HuH-7.5 (cell line): ENCODE results near the gene SMIM10L1.

Experiments
- DNase-seq: peaks from one replicate; pipeline ENCODE4 v3.0.0; 2011; ENCODE audit warnings: low spot score

SMIM10L1 gene

DNA sequence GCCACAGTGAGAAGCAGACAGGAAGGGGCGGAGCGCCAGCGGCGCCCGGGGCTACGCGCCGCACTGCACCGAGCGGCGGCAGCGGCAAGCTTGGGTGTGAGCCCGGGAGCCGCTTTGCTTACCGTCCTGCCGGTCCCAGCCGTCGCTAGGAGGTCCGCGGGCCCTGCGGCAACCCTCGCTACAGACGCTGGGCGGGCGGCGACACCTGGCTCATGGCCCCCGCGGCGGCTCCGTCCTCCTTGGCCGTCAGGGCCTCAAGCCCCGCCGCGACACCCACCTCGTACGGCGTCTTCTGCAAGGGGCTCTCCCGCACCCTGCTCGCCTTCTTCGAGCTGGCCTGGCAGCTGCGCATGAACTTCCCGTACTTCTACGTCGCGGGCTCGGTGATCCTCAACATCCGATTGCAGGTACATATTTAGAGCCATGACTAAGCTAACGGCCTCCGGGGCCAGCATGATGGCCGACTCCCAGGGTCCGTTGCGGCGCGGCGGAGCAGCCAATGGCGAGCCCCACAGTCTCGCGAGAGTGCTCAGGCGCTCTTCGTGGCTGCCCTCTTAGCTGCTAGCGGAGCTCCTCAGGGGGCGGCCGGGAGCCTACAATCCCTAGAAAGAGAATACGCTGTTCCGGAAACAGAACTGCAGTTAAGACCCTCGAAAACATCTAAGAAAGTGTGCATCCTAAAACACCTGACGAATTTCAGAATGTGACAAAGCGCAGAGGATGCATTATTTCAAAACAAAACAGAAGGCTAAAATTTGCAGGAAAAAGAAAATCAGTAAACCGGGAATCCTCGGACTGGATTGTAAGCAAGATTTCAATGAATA is at the start of gene SMIM10L1:
Gene SMIM10L1 (plus strand): TSS at position 50 of the 824 bp plus-strand sequence. CDS start 163 bp downstream, at position 213.
- peak; percentile 62 for DNase-seq

DNA sequence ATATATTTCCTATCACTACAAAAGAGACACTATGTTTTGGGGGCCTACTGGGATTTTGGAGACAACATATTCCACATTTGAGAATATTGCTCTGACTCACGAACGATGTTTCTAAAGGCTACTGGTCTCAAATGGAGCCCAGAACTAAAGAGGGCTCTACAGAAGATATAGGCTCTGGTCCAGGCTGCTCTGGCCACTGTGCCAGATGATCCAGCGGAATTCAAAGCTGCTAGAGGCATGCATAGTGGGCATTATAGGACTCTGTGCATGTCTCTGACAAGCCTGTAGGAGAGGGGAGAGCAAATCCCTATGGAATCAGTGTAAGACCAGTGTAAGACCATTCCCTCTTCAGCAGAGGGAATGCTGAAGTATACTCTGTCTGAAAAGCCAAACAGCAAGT is 40.6 kb upstream of the SMIM10L1 start:
- no peak for DNase-seq

DNA sequence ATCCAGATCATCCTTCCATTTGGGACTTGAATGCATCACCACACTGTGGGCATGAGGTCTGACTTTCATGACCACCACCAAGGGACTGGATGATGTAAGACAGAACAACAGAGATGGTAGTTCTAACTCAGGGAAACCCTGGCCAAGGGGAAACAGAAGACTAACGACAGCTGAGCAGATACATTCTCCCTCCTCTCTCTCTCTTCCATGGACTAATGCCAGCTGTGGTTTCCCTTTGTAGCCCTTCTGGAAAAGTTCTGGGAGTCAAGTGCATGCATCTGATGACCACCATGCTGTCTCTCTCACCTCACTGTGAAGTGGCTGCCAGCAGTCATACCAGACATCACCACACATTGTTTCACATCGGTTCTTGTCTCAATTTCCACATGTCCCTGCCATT is 40.0 kb upstream of the SMIM10L1 start:
- DNase-seq, result no peak

DNA sequence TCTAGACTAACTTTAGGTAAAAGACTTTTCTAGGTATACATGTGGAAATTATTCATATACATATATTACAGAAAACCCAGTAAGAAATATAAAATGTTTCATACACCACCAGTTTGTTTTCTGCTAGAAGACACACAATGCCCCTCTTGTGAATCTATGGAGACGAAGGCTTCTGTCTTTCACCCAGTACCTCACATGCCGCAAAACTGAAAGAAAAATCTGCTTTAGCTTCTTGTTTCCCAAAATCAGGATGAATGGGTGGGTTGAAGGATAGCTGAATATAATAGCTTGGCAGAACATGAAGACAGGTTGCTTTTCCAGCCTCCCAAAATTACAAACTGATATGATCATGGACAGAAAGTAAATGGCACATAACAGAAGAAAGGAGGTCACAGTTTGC is 37.8 kb upstream of the SMIM10L1 start:
- no peak for DNase-seq

DNA sequence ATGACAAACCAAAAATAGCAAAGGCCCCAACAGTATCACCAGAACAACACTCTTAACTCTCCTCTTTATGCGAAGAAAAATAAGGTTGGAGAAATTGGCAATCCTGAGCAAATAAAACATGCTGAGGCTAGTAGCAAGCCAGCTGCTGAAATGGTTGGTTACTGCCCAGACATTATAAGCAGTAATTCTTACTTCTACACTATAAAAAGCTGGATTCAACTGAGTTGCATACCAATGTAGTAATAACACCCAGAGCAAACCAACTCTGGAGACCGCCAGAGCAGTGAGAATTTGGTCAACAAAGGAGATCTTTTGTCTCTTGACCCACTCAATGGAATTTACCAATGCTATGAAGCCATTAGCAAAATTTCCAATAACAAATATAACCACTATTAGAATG is 37.2 kb upstream of the SMIM10L1 start:
- DNase-seq, result no peak

DNA sequence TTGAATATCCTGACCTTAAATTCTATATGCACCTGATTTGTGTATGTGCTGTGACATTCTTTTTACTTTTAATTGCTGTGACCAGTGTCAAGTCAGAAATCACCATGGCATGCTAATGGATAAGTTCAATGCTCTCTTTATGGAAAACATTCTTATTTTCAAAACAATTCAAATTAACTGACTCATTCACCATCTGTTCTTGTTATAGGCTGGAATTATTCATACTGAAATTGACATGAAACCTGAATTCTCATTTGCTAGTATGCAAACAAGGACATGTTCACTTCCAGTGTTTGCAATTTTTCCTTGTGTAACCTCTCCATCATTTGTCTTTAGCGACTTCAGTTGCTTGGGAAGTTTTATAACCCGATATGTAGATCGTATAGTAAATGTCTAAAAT is 36.7 kb upstream of the SMIM10L1 start, which contains the start of gene TAS2R30:
Gene TAS2R30 (minus strand): TSS at position 340 of the 400 bp plus-strand sequence. CDS start 400 bp downstream, outside the sequence.
- DNase-seq, result no peak

DNA sequence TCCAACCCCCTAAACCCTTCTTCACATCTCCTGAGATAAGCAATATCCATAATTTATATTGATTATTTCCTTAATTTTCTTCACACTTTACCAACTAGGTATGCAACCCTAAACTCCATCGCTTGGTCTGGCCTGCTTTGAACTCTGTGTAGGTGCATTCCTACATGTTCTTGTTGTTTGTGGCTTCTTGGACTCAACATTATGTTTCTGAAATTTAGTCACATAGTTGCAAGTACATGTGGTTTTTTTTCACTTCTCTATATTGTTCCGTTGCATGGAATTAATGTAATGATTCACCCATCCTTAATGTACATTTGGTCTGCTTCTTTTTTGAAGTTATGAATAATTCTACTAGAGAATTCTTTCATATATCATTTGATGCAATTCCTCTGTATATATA is 34.9 kb upstream of the SMIM10L1 start:
- no peak for DNase-seq

DNA sequence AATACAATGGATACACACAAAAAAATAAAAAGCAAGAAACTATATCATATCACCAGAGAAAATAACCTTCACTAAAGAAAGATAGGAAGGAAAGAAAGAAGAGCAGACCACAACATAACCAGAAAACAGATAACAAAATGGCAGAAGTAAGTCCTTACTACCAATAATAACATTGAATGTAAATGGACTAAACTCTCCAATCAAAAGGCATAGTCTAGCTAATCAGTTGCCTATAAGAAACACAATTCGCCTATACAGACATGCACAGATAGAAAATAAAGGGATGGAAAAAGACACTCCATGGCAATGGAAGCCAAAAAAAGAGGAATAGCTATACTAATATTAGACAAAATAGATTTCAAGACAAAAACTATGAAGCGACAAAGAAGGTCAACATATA is 27.6 kb upstream of the SMIM10L1 start:
- DNase-seq, result no peak

DNA sequence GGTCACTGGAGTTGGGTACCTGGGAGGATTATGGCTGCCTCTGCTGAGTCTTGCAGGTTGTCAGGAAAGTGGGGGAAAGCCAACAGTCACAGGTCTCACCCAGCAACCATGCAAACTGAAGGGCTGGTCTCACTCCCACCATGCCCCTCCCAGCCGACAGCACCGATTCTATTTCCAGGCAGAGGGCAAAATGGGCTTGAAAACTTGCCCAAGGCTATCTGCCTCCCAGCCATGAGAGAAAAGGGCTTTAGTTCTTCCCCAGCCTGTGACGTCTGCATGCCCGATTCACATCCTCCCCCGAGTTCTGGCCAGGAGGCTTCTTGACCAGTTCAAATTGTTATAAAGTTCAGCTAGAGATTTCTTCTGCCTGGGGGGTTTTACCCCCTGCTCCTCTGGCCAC is 26.7 kb upstream of the SMIM10L1 start:
- no peak for DNase-seq

DNA sequence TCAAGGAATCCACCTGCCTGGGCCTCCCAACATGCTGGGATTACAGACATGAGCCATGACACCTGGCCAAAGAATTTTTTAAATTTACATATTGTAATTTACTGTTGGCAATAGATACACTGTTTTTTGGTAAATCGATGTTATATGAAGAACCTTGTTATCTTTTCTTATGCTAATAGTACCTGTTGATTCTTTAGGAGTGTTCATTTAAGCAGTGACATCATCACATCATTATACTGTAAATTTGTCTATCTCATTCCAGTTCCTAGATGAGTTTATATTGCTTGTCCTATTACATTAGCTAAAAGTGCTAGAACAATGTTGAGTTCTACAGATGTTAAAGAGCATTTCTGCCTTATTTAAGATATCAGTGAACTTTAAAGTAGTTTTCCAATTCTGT is 23.6 kb upstream of the SMIM10L1 start:
- DNase-seq, result no peak

DNA sequence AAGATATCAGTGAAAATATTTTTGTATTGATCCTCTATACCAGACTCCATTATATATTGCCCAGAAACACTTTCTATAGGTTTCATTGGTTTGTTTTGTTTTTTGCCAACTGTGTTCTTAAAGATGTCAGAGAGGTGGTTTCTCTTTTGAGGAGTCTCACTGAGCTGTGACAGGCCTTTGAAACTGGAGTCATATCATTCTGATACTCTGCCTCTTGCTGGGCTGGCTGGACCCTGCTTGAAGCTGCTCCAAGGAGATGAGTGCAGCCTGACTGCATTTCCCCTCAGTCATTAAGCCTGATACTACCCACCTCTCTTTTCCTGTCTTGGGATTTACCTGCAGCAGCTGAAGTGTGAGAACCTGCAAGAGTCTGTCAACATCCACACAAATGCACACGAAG is 20.2 kb upstream of the SMIM10L1 start:
- no peak for DNase-seq

DNA sequence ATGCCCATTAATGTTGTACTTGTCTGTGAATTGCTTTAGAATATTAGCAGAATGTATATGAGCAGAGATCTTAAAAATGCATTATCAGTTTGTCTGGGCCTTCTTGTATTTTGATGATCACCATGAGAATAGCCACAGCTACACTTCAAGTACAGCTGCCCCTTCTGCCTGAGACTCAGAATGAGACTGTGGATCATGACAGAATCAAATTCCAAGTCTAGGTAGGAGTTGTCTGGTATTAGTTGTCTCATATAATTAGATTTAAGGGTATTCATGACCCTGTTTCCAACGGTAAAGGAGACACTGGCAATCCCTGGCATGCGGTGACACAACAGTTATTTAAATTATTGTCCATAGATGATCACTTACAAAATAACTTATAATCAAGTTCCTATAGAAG is 18.3 kb upstream of the SMIM10L1 start:
- DNase-seq, result no peak

DNA sequence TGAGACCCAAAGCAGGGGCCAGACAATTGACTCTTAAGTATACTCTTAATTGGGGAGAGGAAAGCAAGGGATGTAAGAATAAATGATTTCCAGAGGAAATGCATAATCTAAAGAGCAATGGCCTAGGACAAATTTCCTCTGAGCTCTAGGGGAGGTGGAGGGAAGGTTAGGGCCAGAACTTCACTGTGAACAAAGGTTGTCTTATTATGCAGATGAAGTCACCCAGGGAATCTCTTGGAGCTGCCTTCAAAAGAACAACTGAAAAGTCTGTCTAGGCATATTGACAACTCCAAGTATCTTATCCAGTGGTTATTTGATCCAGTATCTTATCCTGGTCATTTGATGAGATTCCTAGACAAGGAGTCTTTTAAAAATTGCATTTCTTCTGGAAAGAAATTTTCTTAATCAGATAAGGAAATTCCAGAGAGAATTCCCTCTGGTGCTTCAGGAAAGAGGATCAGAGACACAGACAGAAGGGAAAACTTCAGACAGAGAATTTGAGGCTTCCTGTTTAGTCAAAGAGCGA is 16.5 kb upstream of the SMIM10L1 start:
- no peak for DNase-seq

DNA sequence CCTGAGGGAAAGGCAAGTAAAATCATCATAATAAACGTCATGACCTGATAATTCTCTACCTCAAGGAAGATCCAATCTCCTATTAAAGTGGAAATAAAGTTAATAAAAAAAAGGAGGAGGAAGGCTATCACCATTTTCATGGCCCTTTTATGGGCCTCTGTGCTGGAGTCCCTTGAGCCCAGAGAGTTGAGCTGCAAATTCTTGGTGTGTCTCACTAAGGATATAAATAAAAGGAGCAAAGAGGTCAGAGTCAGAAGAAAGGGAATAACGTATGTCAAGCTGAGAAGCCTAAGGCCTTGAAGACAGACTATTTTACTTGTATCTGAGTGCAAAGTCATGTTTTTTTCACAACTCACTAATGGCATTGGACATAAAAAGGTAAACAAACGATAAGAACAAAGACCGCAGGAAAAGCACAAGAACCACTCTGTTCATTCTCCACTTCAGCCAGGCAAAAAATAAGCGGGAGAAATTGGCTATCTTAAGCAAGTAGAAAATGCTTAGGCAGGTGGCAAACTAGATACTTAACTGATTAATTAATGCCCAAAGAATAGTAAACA is 12.0 kb upstream of the SMIM10L1 start:
- no peak for DNase-seq

DNA sequence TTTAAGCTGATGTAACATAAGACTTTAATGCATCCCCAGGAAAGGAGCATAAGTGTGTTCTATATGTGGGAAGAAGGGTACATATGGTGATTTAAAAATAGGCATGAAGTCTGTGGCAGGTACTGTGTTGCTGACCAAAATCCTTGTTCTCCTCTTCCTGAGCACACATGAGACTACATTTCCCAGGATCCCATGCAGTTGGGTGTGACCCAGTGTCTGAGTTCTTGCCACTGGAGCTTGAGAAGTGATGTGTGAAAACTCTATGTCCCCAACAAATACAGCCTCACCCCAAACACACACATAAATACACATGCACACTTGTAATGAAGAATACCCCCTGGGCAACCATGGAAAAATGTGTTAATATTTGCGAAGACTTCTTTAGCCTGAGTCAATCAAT is 8.5 kb upstream of the SMIM10L1 start:
- no peak for DNase-seq

DNA sequence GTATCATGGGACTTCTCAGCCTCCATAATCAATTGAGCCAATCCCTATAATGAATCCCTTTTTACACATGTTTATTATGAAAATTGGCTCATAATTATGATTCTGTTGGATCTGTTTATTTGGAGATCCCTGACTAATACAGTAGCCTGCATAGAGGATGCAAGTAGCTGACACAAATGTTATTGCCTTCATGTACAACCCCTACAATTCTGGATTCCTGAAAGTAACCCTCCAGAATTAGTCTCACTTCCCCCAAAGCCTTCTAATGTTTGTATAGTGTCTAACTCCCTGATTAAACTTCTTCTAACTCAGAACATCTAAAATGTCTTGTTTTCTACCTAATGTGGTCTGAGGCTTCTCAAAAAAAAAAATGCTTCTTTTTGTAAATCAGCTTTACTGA is 6.6 kb upstream of the SMIM10L1 start:
- no peak for DNase-seq

DNA sequence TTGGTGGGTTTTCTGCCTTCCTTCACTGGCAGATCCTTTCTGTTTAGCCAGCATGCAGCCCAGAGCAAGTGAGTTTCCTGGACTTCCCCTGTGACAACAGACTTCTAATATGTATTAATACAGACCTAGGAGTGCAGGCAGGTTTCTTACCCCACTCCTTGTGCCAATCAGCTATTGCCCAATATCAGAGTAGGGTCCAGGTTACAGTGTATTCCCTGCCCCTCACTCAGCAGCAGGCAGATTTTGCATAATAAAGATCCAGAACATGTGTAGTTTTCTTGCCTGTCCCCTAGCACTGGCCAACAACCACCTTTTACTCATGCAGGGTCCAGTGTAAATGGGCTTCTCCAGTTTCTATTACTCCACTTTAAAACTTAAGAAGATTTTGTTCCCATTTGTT is 4.7 kb upstream of the SMIM10L1 start:
- no peak for DNase-seq

DNA sequence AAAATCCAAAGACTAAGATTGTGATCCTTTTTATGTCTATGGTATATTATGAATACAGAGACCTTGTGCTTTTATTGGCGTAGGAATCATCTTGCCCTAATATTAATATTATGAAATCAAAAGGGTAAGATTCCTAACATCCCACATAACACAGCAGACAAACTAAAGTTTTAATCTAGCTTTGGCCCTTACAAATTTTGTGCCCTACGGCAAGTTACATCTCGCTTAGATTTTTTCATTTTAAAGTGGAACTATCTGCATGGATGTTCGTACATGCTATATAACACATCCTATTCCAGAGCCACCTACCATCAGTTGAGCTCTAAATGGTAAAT is 217 bp upstream of the SMIM10L1 start:
- no peak for DNase-seq

DNA sequence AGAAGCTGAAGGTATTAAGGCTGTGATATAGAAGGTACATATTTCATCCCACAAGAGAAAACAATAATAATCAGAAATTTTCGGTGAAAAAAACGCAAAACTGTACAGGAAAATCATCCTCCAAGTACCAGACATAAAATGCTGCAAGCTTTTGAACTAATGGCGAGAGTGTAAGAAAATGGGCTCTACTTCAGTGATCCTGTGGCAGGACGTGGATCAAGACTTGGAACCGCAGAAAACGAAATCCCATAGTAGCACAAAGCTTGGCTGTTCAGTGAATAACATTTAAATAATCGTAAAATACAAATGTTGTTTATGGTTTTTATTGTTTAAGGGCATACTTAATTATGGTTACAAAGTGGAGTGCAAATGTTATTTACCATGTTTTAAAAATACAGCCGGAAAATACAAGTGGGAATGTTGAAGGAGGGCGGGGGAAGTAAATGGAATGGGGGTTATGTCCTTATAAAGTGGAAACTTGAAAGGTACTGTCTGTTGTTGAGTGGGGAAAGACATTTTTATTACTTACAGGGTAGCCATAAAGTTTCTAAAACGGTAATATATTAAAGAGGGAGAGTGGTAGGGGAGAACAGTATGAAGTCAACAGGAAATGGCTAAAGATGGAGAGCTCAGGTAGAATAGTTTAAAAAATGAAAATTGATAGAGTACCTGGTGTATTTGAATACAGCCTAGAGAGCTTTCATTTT is 1.1 kb downstream of the SMIM10L1 start:
- no peak for DNase-seq

DNA sequence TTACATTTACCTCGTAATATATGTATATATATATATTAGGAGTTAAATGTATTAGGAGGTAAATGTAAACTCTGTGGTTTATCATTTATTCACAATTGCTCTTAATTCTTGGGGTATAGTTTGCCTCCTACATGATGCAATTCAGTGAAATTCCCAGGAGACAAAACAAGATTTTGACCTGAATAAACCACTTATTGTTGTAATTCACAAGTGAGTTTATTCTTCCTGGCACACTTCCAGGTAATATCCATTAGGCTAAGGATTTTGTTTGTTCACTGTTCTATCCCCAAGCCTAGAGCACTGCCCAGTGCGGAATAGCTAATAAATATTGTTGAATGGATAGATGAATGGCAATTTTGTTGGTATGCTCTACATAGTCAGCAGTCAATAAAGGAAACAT is 3.0 kb downstream of the SMIM10L1 start:
- DNase-seq, result no peak

DNA sequence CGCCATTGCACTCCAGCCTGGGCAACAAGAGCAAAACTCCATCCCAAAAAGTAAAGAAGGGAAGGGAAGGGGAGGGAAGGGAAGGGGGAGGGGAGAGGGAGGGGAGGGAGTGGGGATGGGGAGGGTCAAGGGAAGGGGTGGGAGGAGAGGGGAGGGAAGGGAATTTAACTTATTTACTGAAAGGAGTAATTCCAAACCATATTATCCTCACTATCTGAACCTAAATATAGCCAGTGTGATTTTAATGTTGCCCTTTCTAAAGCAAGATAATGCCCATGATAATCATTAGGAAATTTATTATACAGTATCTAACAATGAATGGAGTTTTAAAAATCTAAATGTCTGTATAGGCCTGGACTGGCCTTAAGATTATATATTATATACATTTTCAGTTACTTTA is 7.3 kb downstream of the SMIM10L1 start:
- no peak for DNase-seq

DNA sequence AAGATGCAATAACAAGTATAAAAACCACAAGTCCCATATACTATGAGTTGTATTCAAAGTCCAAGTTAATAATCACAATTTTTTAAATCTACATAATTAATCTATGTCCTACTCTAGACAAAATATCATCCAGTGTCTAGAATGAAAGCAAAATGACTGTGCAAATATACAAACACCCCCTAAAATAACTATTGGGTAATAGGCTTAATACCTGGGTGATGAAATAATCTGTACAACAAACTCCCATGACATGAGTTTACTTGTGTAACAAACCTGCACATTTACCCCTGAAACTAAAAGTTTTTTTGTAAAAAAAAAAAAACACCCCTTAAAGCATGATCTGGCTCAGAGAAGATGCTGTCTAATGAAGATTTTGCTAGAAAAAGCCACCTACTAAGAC is 11.5 kb downstream of the SMIM10L1 start:
- DNase-seq, result no peak

DNA sequence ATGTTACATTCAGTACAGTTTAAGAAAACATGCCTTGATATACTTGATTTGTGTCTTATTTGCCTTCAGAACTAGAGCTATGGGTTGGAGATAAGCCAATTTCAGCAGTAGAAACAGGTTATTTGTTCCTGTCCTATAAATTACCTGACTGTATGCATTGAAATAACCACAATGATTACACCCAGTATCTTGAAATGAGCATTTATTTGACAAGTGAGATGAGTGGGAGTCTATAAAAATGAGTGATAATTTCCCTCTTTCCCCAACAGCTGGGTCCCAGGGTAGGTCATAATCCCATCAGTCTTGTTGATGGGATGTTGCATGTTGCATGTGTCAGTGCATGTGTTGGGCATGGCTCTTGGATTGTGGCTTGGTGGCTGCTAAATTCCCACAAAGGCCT is 12.0 kb downstream of the SMIM10L1 start:
- DNase-seq, result no peak
